ENCODE measurements around the gene F2RL2.

- TF ChIP-seq, protein P1, sequence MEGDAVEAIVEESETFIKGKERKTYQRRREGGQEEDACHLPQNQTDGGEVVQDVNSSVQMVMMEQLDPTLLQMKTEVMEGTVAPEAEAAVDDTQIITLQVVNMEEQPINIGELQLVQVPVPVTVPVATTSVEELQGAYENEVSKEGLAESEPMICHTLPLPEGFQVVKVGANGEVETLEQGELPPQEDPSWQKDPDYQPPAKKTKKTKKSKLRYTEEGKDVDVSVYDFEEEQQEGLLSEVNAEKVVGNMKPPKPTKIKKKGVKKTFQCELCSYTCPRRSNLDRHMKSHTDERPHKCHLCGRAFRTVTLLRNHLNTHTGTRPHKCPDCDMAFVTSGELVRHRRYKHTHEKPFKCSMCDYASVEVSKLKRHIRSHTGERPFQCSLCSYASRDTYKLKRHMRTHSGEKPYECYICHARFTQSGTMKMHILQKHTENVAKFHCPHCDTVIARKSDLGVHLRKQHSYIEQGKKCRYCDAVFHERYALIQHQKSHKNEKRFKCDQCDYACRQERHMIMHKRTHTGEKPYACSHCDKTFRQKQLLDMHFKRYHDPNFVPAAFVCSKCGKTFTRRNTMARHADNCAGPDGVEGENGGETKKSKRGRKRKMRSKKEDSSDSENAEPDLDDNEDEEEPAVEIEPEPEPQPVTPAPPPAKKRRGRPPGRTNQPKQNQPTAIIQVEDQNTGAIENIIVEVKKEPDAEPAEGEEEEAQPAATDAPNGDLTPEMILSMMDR (IDR thresholded peaks at IDR 0.05; ENCODE audit: low read depth, low read length, poor library complexity, severe bottlenecking) = no peak
- no peak for TF ChIP-seq EZH2phosphoT487 (IDR thresholded peaks at IDR 0.05; ENCODE audit: borderline replicate concordance, low read length)
These were observed 18.4 kb downstream of the F2RL2 start for GRCh38 chr5:76604838-76605237.
